ENCODE measurements around the gene VPS13D. TPM values are rescaled to one million over a fixed set of nuclear protein-coding genes. Genes with fewer than 3 reads are reported as not detected.
"Not testable (repeated sequence)": the region's sequence is repeated elsewhere in the genome, so short reads cannot be mapped to it uniquely, and the experiment has no call there.

Gene VPS13D
- polyA plus RNA-seq, 1 experiment, result 22.3 TPM

DNA sequence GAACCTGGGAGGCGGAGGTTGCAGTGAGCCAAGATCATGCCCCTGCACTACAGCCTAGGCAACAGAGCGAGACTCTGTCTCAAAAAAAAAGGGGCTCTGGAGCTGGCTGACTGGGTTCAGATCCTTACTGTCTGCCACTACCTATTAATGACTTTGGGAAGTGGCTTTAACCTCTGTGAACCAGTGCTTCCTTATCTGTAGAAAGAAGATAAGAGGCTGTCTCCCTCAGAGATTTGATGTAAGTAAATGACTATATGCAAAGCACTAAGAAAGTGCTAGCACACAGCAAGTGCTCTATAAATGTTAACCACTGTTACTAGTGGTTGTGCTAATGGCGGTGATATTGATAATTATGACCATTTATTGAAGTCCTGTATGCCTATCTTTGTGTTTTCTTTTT lies 94.6 kb downstream of the VPS13D start:
- TF ChIP-seq, protein P1, sequence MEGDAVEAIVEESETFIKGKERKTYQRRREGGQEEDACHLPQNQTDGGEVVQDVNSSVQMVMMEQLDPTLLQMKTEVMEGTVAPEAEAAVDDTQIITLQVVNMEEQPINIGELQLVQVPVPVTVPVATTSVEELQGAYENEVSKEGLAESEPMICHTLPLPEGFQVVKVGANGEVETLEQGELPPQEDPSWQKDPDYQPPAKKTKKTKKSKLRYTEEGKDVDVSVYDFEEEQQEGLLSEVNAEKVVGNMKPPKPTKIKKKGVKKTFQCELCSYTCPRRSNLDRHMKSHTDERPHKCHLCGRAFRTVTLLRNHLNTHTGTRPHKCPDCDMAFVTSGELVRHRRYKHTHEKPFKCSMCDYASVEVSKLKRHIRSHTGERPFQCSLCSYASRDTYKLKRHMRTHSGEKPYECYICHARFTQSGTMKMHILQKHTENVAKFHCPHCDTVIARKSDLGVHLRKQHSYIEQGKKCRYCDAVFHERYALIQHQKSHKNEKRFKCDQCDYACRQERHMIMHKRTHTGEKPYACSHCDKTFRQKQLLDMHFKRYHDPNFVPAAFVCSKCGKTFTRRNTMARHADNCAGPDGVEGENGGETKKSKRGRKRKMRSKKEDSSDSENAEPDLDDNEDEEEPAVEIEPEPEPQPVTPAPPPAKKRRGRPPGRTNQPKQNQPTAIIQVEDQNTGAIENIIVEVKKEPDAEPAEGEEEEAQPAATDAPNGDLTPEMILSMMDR (IDR thresholded peaks at IDR 0.05; ENCODE audit: insufficient read depth, low read depth, low read length), result no peak
- Histone ChIP-seq H3K27me3 (ENCODE audit: control insufficient read depth, insufficient read depth, low read length) (no peaks in the 10 kb centered on the region), H3K4me3 (ENCODE audit: low read depth, low read length) (no peak overlapping the region), H3K36me3 (ENCODE audit: control insufficient read depth, insufficient read depth, low read length) (peaks cover 5% of the 10 kb centered on the region)
- DNase-seq (ENCODE audit: low read depth), result no peak
- ChIA-PET CTCF (no interaction called here), POLR2A (no interaction called here)

- H3K4me3 ChIP-seq (ENCODE audit: low read depth, low read length); CTCF ChIA-PET; H3K27me3 ChIP-seq (ENCODE audit: control insufficient read depth, insufficient read depth, low read length); POLR2A ChIA-PET; H3K36me3 ChIP-seq (ENCODE audit: control insufficient read depth, insufficient read depth, low read length); DNase-seq (ENCODE audit: low read depth): not testable (repeated sequence)
Measured at GRCh38 chr1:12324973-12325372, 95.1 kb downstream of the VPS13D start.

DNA sequence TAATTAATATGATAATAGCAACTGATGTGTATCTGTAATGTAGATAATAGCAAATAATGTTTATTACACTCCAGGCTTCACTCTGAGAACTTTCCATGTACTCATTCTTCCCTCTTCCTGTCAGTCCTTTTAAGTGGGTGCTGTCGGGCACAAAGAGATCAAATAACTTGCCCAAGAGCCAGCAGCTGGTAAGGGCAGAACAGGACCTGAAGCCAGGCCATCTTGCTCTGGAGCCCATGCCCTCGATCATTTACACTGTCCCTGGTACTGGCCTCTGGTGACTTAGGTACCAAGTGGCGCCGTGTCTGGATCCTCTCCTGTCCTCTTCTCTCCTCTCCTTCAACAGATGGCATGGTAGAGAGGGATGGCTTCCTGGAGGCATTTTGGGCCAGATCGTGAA lies 97.2 kb downstream of the VPS13D start:
- DNase-seq (ENCODE audit: low read depth), result no peak
- ChIA-PET CTCF (no interaction called here), POLR2A (no interaction called here)
- no peaks in the 10 kb centered on the region for H3K27me3 ChIP-seq (ENCODE audit: control insufficient read depth, insufficient read depth, low read length)
- H3K36me3 ChIP-seq (ENCODE audit: control insufficient read depth, insufficient read depth, low read length), result no peaks in the 10 kb centered on the region; the same call in 1 of the 2 replicates
- TF ChIP-seq, protein P1 (IDR thresholded peaks at IDR 0.05; ENCODE audit: insufficient read depth, low read depth, low read length), result no peak
- H3K4me3 ChIP-seq (ENCODE audit: low read depth, low read length), result no peak overlapping the region

DNA sequence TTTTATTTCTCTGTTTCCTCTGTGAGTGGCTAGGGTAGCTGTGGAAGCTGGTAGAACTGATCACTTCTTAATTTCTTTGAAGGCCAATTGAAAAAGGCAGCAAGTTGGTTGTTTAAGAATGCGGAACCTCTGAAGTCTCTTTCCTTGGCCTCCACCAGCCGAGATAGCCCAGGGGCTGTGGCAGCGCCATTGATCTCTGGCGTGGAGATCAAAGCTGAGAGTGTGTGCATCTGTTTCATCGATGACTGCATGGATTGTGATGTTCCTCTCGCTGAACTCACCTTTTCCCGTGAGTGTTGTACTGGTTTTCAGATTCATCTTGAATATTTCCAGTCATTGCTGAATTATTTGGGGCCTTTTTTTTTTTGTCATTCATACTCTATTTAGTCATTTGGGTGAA lies 97.7 kb downstream of the VPS13D start:
- H3K27me3 ChIP-seq (ENCODE audit: control insufficient read depth, insufficient read depth, low read length), result no peaks in the 10 kb centered on the region
- no peaks in the 10 kb centered on the region; the same call in 1 of the 2 replicates for H3K36me3 ChIP-seq (ENCODE audit: control insufficient read depth, insufficient read depth, low read length)
- TF ChIP-seq, protein P1 (IDR thresholded peaks at IDR 0.05; ENCODE audit: insufficient read depth, low read depth, low read length), result no peak
- no peak for DNase-seq (ENCODE audit: low read depth)
- no peak overlapping the region for H3K4me3 ChIP-seq (ENCODE audit: low read depth, low read length)
- ChIA-PET CTCF (no interaction called here), POLR2A (no interaction called here)

DNA sequence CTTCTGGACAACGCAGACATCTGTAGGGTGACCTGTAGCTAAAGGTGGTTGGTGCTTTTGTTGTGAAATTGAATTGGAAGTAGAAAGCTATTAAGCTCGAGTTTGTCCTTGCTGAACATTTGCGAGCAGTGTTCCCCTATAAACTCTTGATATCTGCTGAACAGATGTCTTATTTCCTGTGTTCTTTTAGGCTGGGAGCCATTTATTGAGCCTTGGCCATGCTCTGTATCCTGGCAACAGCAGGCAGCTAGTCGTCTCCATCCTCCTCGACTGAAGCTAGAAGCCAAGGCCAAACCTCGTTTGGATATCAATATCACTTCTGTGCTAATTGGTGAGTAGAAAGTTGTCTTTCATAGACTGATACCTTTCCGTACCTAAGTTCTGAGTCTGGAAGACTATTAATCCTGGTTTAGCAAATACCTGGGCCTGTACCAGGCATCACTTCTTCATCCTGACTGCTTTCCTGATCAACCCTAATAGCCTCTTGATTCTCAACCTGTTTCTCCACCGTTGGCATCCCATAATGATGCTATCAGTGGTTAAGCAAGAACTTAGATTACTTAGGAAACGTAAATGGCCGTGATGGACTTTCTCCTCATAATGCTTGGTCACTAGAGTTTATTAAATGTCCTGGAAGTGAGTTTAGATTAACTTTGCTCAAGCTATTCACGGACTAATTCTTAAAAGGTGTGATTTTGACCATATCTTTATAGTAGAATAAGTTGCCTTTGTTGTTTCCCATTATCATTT lies 103.4 kb downstream of the VPS13D start:
- Histone ChIP-seq H3K36me3 (ENCODE audit: control insufficient read depth, insufficient read depth, low read length) (no peaks in the 10 kb centered on the region; the same call in 1 of the 2 replicates), H3K4me3 (ENCODE audit: low read depth, low read length) (no peak overlapping the region), H3K27me3 (ENCODE audit: control insufficient read depth, insufficient read depth, low read length) (no peaks in the 10 kb centered on the region)
- TF ChIP-seq, protein P1 (IDR thresholded peaks at IDR 0.05; ENCODE audit: insufficient read depth, low read depth, low read length), result no peak
- CTCF ChIA-PET, result interaction anchor here (0.6 to 1.1 kb wide), 3 partner anchors 12 to 293 kb away, joined by 3 to 4 read pairs (median 3); no protein-coding TSS in a partner anchor
- peak; percentile 71 for DNase-seq (ENCODE audit: low read depth)
- POLR2A ChIA-PET, result no interaction called here
